ENCODE measurements around the gene SETBP1. TPM values are rescaled to one million over a fixed set of nuclear protein-coding genes. Genes with fewer than 3 reads are reported as not detected.

Gene SETBP1
- total and polyA plus RNA-seq, 5 donors: 2.0 to 24.1 (median 16.4) TPM

DNA sequence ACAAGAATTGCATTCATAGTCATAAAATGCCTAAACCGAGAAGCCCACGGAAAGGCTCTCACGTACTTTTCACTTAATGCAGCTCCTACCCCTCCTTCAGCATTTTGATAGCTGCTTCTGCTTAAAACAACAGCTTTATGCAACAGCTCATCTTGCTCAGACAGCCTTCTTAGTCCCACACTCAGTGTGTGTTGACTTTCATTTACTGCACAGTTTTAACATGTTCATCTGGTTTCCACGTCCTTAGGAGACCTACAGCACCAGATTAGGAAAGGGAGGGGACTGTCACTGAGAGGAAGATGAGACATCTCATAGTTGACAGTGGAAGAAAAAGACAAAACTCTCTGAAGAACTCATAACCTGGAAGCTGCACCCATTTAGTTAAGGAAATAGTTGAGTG is 435.4 kb downstream of the SETBP1 start:
- no peak overlapping the region for H3K27ac ChIP-seq (ENCODE audit: low read length)
- H3K4me3 ChIP-seq (ENCODE audit: low read length): no peak overlapping the region
- intact Hi-C loops (cut with DNase I): no loop called here
- H3K4me1 ChIP-seq (ENCODE audit: control insufficient read depth, insufficient read depth, low read length): no peaks in the 10 kb centered on the region
- 76% methylated on average over 4 of the region's 4 CpGs for WGBS
- ATAC-seq: no peak
- no peak for DNase-seq
- H3K27me3 ChIP-seq (ENCODE audit: control insufficient read depth, insufficient read depth): no peaks in the 10 kb centered on the region
- H3K9me3 ChIP-seq (ENCODE audit: control insufficient read depth, low read length): no peaks in the 10 kb centered on the region

Small RNA genes within 50 kb of the gene (microRNA-seq; reads per million reads assigned to microRNA genes)
- gene MIR4319: 0 reads per million in 2 donors

Data from right cardiac atrium (tissue), 5 donors.